Heart right ventricle (tissue), 16 donors: ENCODE measurements around the gene GPN1. TPM values are rescaled to one million over a fixed set of nuclear protein-coding genes. Genes with fewer than 3 reads are reported as not detected.

Experiments
- ATAC-seq, 8 donors: fragments of 200-7000 bp; cut with Tn5 transposase; one replicate each; pipeline ENCODE4 v1.9.1; 2020; ENCODE audit warnings: mild to moderate bottlenecking in 8 of 8, moderate library complexity in 8 of 8, moderate number of reproducible peaks in 1 of 8
- DNase-seq, 2 donors: peaks; one replicate each; pipeline ENCODE4 v3.0.0-alpha.2; 2020
- H3K27ac ChIP-seq, 10 donors: fragments of 200-600 bp; sonication (generic) in 2 of 10; one replicate each; pipeline versions ENCODE4 v1.5.0 to v1.8.0; 2020 to 2022; ENCODE audit warnings: mild to moderate bottlenecking in 3 of 10
- H3K27me3 ChIP-seq, 7 donors: fragments of 200-600 bp; one replicate each; pipeline ENCODE4 v1.8.0; 2021 to 2022; ENCODE audit warnings: mild to moderate bottlenecking in 2 of 7
- H3K36me3 ChIP-seq, 9 donors: fragments of 200-600 bp; sonication (generic) in 1 of 9; one replicate each; pipeline versions ENCODE4 v1.5.0 to v1.8.0; 2020 to 2022; ENCODE audit warnings: mild to moderate bottlenecking in 2 of 9
- H3K4me1 ChIP-seq, 9 donors: fragments of 200-600 bp; sonication (generic) in 1 of 9; one replicate each; pipeline versions ENCODE4 v1.5.0 to v1.8.0; 2020 to 2022; ENCODE audit warnings: mild to moderate bottlenecking in 4 of 9
- H3K4me3 ChIP-seq, 10 donors: fragments of 200-600 bp; sonication (generic) in 2 of 10; one replicate each; pipeline versions ENCODE4 v1.5.0 to v1.8.0; 2020 to 2022; ENCODE audit warnings: mild to moderate bottlenecking in 7 of 10, moderate library complexity in 2 of 10
- H3K9me3 ChIP-seq, 11 donors: fragments of 200-600 bp in 10 of 11; sonication (generic) in 2 of 11; one replicate each; pipeline versions ENCODE4 v1.5.0 to v1.8.0; 2013 to 2022; ENCODE audit warnings: mild to moderate bottlenecking in 2 of 11, control low read depth in 1 of 11, moderate library complexity in 1 of 11
- WGBS, 2 donors: extraction: QIAGEN DNeasy Blood & Tissue Kit; methylation state at CpG; one replicate each; pipeline ENCODE4 v1.1.7; 2013; ENCODE audit warnings: inconsistent platforms in 1 of 2; 5-methylcytosine and 5-hydroxymethylcytosine counted together
- intact Hi-C, 10 donors: fragments of 100-400 bp; cut with DNase I; formaldehyde crosslinking; loops; one replicate each; pipeline versions ENCODE4 v1.11.1 to v1.14.2; 2022
- long read RNA-seq, 3 donors: library from polyadenylated mRNA; unstranded; transcript quantifications; one replicate each; pipeline ENCODE4 v2.0.0, GENCODE V29; 2020 to 2021
- polyA plus RNA-seq, 2 donors: library from polyadenylated mRNA; stranded (reverse); fragments of 200-250 nt; gene quantifications; one replicate each; pipeline ENCODE4 v1.2.3, GENCODE V29; 2013
- total RNA-seq, 10 donors: library from RNA; stranded (reverse); fragmentation: NEBNext Ultra II Directional in 3 of 10; extraction: Animal tissue kit (Norgen Biotek cat#: 25700) in 3 of 10; gene quantifications; one replicate each; pipeline versions ENCODE4 v1.2.1 to v1.2.4, GENCODE V29; 2021 to 2023
- TF ChIP-seq, protein P1 (sequence below), 9 donors: fragments of 200-600 bp; sonication (generic) in 2 of 9; IDR thresholded peaks; one replicate each; pipeline versions ENCODE4 v1.5.0 to v1.8.0; 2021 to 2022; ENCODE audit warnings: antibody characterized with exemption in 9 of 9, mild to moderate bottlenecking in 5 of 9, moderate library complexity in 1 of 9
- donor health status: Arrhythmogenic right ventricular cardiomyopathy.
- donor health status: ischemic (EF 13 %, LVEDD 7.1; RV severe dilation, severe dysfunction).
- donor health status: healthy with polysubstance abuse.
- donor health status: DM: no; HTN: yes; CAD: no.
- donor health status: DM: no; HTN: no; CAD: no.
- donor health status: ischemic (EF 25% LVEDD 6.9; RV normal size, moderate dysfunction).
- donor health status: ischemic (EF 25% LVEDD 5.7; RV mildly dilated, moderate dysfunction).
- donor health status: healthy.
- donor health status: DM: yes; HTN: yes; CAD: no.
- donor health status: Ischemic cardiomyopathy.
- donor health status: ischemic (EF 35%, LVEDD 5.7; RV mildly dilated, moderate dysfunction).
- donor health status: nonischemic (EF 11% LVEDD 7.7; RV severe dilation, severe dysfunction).
- donor health status: DM: yes; HTN: yes; CAD: no.
- donor health status: PGD.
- donor health status: ischemic (EF 29% LVEDD 5.4; RV normal size, mild dysfunction).
- donor health status: nonischemic (EF 23%, LVEDD 6.1; RV moderate dilation, normal function).

The GPN1 gene
- 10 to 100 TPM; 17.1 to 23.8 (median 19.7) TPM for total RNA-seq
- polyA plus RNA-seq = 10 to 100 TPM in 1 of 2 donors, 1 to 10 TPM in 1; 6.5 to 25.6 TPM
- long read RNA-seq, donor 1, transcript GPN1-212 (14 exons, 1,832 nt) = major isoform, 30 of 34 reads
- long read RNA-seq, donor 1, partial matches to known transcripts = 1 of 34 reads
- long read RNA-seq, donor 1, other reads (novel, unspliced or antisense) = 3 of 34 reads
- long read RNA-seq, donor 2, transcript GPN1-212 (14 exons, 1,832 nt) = major isoform, 32 of 35 reads
- long read RNA-seq, donor 2, partial matches to known transcripts = 1 of 35 reads
- long read RNA-seq, donor 2, other reads (novel, unspliced or antisense) = 2 of 35 reads
- long read RNA-seq, donor 3, transcript GPN1-212 (14 exons, 1,832 nt) = major isoform, 86 of 92 reads
- long read RNA-seq, donor 3, partial matches to known transcripts = 0 of 92 reads
- long read RNA-seq, donor 3, other reads (novel, unspliced or antisense) = 6 of 92 reads

DNA sequence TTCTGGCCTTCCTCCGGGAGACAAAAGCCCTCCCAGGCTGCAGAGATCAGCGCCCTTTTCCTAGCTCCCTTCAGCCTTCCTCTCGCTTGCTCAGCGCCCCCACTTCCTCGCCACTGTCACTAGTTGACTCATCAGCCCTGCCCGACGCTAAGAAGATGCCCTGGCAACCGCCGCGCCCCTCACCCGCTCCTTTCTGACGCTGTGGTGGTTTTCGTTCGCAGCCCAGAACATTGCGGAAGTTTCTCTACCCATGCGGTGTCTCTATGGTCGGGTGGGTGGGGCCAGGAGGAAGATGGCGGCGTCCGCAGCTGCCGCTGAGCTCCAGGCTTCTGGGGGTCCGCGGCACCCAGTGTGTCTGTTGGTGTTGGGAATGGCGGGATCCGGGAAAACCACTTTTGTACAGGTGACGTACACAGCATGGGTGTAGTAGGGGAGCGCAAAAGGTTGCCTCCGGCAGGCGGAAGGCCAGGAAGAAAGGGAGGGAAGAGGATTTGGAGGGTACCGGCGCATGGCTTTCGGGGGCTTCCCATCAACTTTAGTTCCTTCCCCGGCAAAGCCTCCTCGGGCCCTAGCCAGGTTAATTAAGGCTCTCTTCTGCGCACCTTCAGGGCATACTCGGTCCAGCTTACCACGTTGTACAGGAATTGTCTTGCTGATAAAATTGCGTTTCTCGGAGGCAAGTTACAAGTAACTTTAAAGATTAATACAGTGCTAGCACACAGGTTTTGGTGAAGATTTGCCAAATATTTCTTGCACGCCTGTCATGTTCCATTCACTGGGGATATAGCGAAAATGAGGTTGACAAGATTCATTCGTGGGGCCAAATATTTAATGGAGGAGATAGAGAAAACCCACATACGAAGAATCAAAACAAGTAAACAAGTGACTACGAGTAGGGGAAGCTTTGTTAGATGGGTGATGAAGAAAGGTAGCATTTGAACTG, at the start of gene GPN1, which contains the start of gene CCDC121:
GPN1 (plus strand) TSS at position 284 of the 943 bp plus-strand sequence; CDS start at position 293, 9 bp downstream.
CCDC121 (minus strand) TSS at position 246 of the 943 bp plus-strand sequence. CDS start 1,213 bp downstream, outside the sequence.
- Histone ChIP-seq H3K4me1 (peaks cover 4 to 43% (median 30%) of the 10 kb centered on the region in 9 donors), H3K9me3 (no peaks in the 10 kb centered on the region), H3K27me3 (no peaks in the 10 kb centered on the region), H3K36me3 (peaks cover 0 to 47% (median 18%) of the 10 kb centered on the region in 9 donors), H3K4me3 (peak within 1 kb of the TSS; percentile 47 to 90 (median 76)), H3K27ac (peak within 1 kb of the TSS in 9 of 10 donors; percentile 49 to 91 (median 79))
- DNase-seq (peak; percentile 80 to 85), ATAC-seq (peak; percentile 96 to 99 (median 98))
- intact Hi-C loops = loop anchor here in 2 of 10 donors (10.0 kb wide), 2 partner anchors 134 to 224 kb away; partner anchors contain the start of genes FNDC4 (in 2 of the 2), GCKR (in 2 of the 2) and PPM1G (in 1 of the 2)
- TF ChIP-seq, protein P1, sequence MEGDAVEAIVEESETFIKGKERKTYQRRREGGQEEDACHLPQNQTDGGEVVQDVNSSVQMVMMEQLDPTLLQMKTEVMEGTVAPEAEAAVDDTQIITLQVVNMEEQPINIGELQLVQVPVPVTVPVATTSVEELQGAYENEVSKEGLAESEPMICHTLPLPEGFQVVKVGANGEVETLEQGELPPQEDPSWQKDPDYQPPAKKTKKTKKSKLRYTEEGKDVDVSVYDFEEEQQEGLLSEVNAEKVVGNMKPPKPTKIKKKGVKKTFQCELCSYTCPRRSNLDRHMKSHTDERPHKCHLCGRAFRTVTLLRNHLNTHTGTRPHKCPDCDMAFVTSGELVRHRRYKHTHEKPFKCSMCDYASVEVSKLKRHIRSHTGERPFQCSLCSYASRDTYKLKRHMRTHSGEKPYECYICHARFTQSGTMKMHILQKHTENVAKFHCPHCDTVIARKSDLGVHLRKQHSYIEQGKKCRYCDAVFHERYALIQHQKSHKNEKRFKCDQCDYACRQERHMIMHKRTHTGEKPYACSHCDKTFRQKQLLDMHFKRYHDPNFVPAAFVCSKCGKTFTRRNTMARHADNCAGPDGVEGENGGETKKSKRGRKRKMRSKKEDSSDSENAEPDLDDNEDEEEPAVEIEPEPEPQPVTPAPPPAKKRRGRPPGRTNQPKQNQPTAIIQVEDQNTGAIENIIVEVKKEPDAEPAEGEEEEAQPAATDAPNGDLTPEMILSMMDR (IDR thresholded peaks at IDR 0.05) = no peak
- 1% methylated on average over 44 of the region's 44 CpGs for WGBS, 2 donors

DNA sequence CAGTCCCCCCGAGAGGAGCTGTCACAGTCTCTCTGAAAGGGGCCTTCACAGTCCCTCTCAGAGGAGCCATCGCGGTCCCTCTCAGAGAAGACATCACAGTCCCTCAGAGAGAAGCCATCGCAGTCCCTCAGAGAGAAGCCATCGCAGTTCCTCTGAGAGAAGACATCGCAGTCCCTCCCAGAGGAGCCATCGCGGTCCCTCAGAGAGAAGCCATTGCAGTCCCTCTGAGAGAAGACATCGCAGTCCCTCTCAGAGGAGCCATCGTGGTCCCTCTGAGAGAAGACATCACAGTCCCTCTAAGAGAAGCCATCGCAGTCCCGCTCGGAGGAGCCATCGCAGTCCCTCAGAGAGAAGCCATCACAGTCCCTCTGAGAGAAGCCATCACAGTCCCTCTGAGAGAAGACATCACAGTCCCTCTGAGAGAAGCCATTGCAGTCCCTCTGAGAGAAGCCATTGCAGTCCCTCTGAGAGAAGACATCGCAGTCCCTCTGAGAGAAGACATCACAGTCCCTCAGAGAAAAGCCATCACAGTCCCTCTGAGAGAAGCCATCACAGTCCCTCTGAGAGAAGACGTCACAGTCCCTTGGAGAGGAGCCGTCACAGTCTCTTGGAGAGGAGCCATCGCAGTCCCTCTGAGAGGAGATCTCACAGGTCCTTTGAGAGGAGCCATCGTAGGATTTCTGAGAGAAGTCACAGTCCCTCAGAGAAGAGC, 47.3 kb upstream of the GPN1 start:
- TF ChIP-seq, protein P1 (IDR thresholded peaks at IDR 0.05) = no peak
- peak overlapping the region in 5 of 10 donors; percentile 40 to 85 (median 75) for H3K27ac ChIP-seq
- peaks cover 0 to 45% (median 15%) of the 10 kb centered on the region in 11 donors for H3K9me3 ChIP-seq
- ATAC-seq = peak in 1 of 8 donors; percentile 2
- DNase-seq = peak in 1 of 2 donors; percentile 5
- H3K36me3 ChIP-seq = no peaks in the 10 kb centered on the region
- no peaks in the 10 kb centered on the region for H3K27me3 ChIP-seq
- intact Hi-C loops = loop anchor here in 2 of 10 donors (5.0 to 10.0 kb wide), 3 partner anchors 87 to 157 kb away; partner anchors contain the start of genes FNDC4 (in 1 of the 2), GCKR (in 1 of the 2) and NRBP1 (in 1 of the 2)
- WGBS, 2 donors = 93 to 94% methylated on average over 19 of the region's 19 CpGs
- H3K4me1 ChIP-seq = peaks cover 0 to 33% (median 20%) of the 10 kb centered on the region in 9 donors
- H3K4me3 ChIP-seq = no peak overlapping the region

DNA sequence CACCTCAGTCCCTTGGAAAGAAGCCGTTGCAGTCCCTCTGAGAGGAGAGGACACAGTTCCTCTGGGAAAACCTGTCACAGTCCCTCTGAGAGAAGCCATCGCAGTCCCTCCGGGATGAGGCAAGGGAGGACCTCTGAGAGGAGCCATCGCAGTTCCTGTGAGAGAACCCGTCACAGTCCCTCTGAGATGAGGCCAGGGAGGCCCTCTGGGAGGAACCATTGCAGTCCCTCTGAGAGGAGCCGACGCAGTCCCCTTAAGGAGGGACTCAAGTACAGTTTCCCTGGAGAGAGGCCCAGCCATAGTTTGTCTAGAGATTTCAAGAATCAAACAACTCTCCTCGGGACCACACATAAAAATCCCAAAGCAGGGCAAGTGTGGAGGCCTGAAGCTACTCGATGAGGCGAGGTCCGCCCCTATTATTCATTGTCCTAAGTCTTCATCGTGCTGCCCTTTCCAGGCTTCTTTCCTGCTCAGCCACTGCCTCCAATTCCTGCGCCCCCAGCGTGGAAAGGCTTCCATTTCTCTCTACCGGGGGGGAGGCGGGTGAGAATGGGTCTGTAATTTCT, 46.6 kb upstream of the GPN1 start:
- peak in 1 of 2 donors; percentile 5 for DNase-seq
- Histone ChIP-seq H3K27ac (peak overlapping the region in 9 of 10 donors; percentile 40 to 85 (median 75)), H3K4me1 (peaks cover 0 to 33% (median 20%) of the 10 kb centered on the region in 9 donors), H3K36me3 (no peaks in the 10 kb centered on the region), H3K27me3 (no peaks in the 10 kb centered on the region), H3K4me3 (peak overlapping the region; percentile 45 to 91 (median 72)), H3K9me3 (peaks cover 0 to 39% (median 15%) of the 10 kb centered on the region in 11 donors)
- intact Hi-C loops = loop anchor here in 2 of 10 donors (5.0 to 10.0 kb wide), 3 partner anchors 87 to 157 kb away; partner anchors contain the start of genes FNDC4 (in 1 of the 2), GCKR (in 1 of the 2) and NRBP1 (in 1 of the 2)
- ATAC-seq = peak in 7 of 8 donors; percentile 1 to 34 (median 3)
- WGBS, 2 donors = 84 to 85% methylated on average over 16 of the region's 16 CpGs
- TF ChIP-seq, protein P1 (IDR thresholded peaks at IDR 0.05) = no peak
